Measurements from ENCODE around the gene HSCB.

GRCh38 chr22:28737701-28738100 is 4.1 kb upstream of the HSCB start:
- no peak for TF ChIP-seq POLR2A (IDR thresholded peaks at IDR 0.05)
- TF ChIP-seq, protein P1, sequence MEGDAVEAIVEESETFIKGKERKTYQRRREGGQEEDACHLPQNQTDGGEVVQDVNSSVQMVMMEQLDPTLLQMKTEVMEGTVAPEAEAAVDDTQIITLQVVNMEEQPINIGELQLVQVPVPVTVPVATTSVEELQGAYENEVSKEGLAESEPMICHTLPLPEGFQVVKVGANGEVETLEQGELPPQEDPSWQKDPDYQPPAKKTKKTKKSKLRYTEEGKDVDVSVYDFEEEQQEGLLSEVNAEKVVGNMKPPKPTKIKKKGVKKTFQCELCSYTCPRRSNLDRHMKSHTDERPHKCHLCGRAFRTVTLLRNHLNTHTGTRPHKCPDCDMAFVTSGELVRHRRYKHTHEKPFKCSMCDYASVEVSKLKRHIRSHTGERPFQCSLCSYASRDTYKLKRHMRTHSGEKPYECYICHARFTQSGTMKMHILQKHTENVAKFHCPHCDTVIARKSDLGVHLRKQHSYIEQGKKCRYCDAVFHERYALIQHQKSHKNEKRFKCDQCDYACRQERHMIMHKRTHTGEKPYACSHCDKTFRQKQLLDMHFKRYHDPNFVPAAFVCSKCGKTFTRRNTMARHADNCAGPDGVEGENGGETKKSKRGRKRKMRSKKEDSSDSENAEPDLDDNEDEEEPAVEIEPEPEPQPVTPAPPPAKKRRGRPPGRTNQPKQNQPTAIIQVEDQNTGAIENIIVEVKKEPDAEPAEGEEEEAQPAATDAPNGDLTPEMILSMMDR (IDR thresholded peaks at IDR 0.05): no peak

All from adrenal gland (tissue), 5 donors.